Measurements from ENCODE around the gene RAB41.

GRCh38 chrX:70257423-70258288 lies 24.3 kb upstream of the RAB41 start:
- TF ChIP-seq CTCF (IDR thresholded peaks at IDR 0.05 in 8 of 11, conservative IDR thresholded peaks at IDR 0.05 in 3 of 11): no peak
- no peak for TF ChIP-seq POLR2A (IDR thresholded peaks at IDR 0.05)
- no peak for TF ChIP-seq POLR2AphosphoS5 (IDR thresholded peaks at IDR 0.05)
